H1 (cell line): ENCODE measurements around the gene FBXO45. TPM values are rescaled to one million over a fixed set of nuclear protein-coding genes. Genes with fewer than 3 reads are reported as not detected.

Source experiments
- CTCF ChIA-PET: fragments of 300-600 bp; sonication (Branson Sonifier 250); formaldehyde crosslinking; loops from one replicate; lab custom pipeline; 2021; ENCODE audit not compliant: partially characterized antibody; lab: Charles Lee
- POLR2A ChIA-PET: fragments of 300-600 bp; sonication (Branson Sonifier 250); formaldehyde crosslinking; loops from one replicate; lab custom pipeline; 2021; ENCODE audit warnings: inconsistent platforms; ENCODE audit not compliant: partially characterized antibody; lab: Charles Lee
- DNase-seq, 2 experiments: peaks; one replicate each; pipeline versions ENCODE4 v3.0.0 to v3.0.0-alpha.2; 2010 to 2022; ENCODE audit warnings: low spot score in 2 of 2, low read depth in 1 of 2, mixed read lengths in 1 of 2
- FAIRE-seq: peaks from 2 replicates; lab custom pipeline; 2011; peaks lifted over from hg19 to GRCh38; lab: Jason Lieb, UNC
- H2AFZ ChIP-seq: 2 replicates; pipeline ENCODE4 v1.8.1; 2012; ENCODE audit warnings: low read length, inconsistent platforms
- H2AK5ac ChIP-seq: 2 replicates; pipeline ENCODE4 v1.6.1; 2013; ENCODE audit warnings: low read depth, low read length
- H2BK120ac ChIP-seq: replicated peaks from 2 replicates; pipeline ENCODE3; 2013; ENCODE audit warnings: low read depth, low read length, inconsistent platforms
- H2BK12ac ChIP-seq: 2 replicates; pipeline ENCODE4 v1.6.1; 2013; ENCODE audit warnings: low read depth, low read length
- H2BK15ac ChIP-seq: 2 replicates; pipeline ENCODE4 v1.6.1; 2013; ENCODE audit warnings: low read length
- H2BK20ac ChIP-seq: 2 replicates; pipeline ENCODE4 v1.6.1; 2013; ENCODE audit warnings: low read length
- H2BK5ac ChIP-seq: 2 replicates; pipeline ENCODE4 v1.6.1; 2013; ENCODE audit warnings: low read depth, low read length
- H3K14ac ChIP-seq: 2 replicates; pipeline ENCODE4 v1.6.1; 2013; ENCODE audit warnings: inconsistent platforms; ENCODE audit not compliant: insufficient read length
- H3K18ac ChIP-seq: 2 replicates; pipeline ENCODE4 v1.6.1; 2013; ENCODE audit warnings: low read length; ENCODE audit errors: extremely low read depth
- H3K23ac ChIP-seq: 2 replicates; pipeline ENCODE4 v1.6.1; 2013; ENCODE audit warnings: inconsistent platforms; ENCODE audit not compliant: insufficient read length
- H3K23me2 ChIP-seq: 2 replicates; pipeline ENCODE4 v1.6.1; 2013; ENCODE audit warnings: low read depth, low read length
- H3K27ac ChIP-seq: 2 replicates; pipeline ENCODE4 v1.6.1; 2011; ENCODE audit warnings: low read depth, low read length, inconsistent platforms
- H3K27me3 ChIP-seq, 4 experiments: replicated peaks in 1 of 4; 1 replicate in 1 of 4; 2 replicates in 3 of 4; pipeline versions ENCODE4 v1.6.1 to v1.8.1; 2011 to 2013; ENCODE audit warnings: low read length in 3 of 4, mild to moderate bottlenecking in 3 of 4, inconsistent platforms in 2 of 4, mixed read lengths in 2 of 4, moderate library complexity in 1 of 4; ENCODE audit not compliant: control insufficient read depth in 3 of 4, insufficient read depth in 3 of 4; ENCODE audit errors: extremely low read depth in 1 of 4
- H3K36me3 ChIP-seq, 4 experiments: 2 replicates each; pipeline versions ENCODE4 v1.6.1 to v1.8.1; 2011 to 2013; ENCODE audit warnings: mild to moderate bottlenecking in 4 of 4, low read length in 3 of 4, moderate library complexity in 2 of 4, control low read depth in 1 of 4, inconsistent platforms in 1 of 4; ENCODE audit not compliant: insufficient read depth in 4 of 4, control insufficient read depth in 2 of 4
- H3K4ac ChIP-seq: replicated peaks from 2 replicates; pipeline ENCODE3; 2013; ENCODE audit warnings: low read length, low read depth, mixed read lengths, inconsistent platforms; ENCODE audit not compliant: insufficient read length
- H3K4me1 ChIP-seq, 4 experiments: replicated peaks in 1 of 4; 1 replicate in 1 of 4; 2 replicates in 3 of 4; pipeline versions ENCODE4 v1.6.1 to v1.8.1; 2011 to 2013; ENCODE audit warnings: low read length in 3 of 4, inconsistent platforms in 2 of 4, mixed read lengths in 1 of 4; ENCODE audit not compliant: insufficient read depth in 4 of 4, control insufficient read depth in 3 of 4
- H3K4me2 ChIP-seq, 2 experiments: 2 replicates each; pipeline versions ENCODE4 v1.6.1 to v1.8.1; 2011 to 2013; ENCODE audit warnings: low read depth in 2 of 2, low read length in 2 of 2, control low read depth in 1 of 2, inconsistent platforms in 1 of 2, mild to moderate bottlenecking in 1 of 2; ENCODE audit not compliant: insufficient read depth in 1 of 2
- H3K4me3 ChIP-seq, 4 experiments: fragments of 200-600, 300-600 bp in 1 of 4; sonication (generic), shearing (Covaris generic), sonication (Bioruptor Twin) in 1 of 4; 2 replicates each; pipeline versions ENCODE4 v1.5.1 to v1.8.1; 2011 to 2016; ENCODE audit warnings: low read length in 4 of 4, low read depth in 3 of 4, control low read depth in 2 of 4, inconsistent platforms in 2 of 4, mild to moderate bottlenecking in 2 of 4, mixed read lengths in 1 of 4, moderate library complexity in 1 of 4; ENCODE audit not compliant: insufficient read depth in 2 of 4; ENCODE audit errors: extremely low read depth in 1 of 4
- H3K56ac ChIP-seq: replicated peaks from 2 replicates; pipeline ENCODE3; 2013; ENCODE audit warnings: low read depth, mild to moderate bottlenecking, mixed read lengths, low read length, inconsistent platforms; ENCODE audit not compliant: insufficient read length
- H3K79me1 ChIP-seq: 2 replicates; pipeline ENCODE4 v1.6.1; 2013; ENCODE audit warnings: low read depth, low read length, control low read depth
- H3K79me2 ChIP-seq, 2 experiments: 2 replicates each; pipeline versions ENCODE4 v1.6.1 to v1.8.1; 2012 to 2013; ENCODE audit warnings: low read length in 2 of 2, mild to moderate bottlenecking in 2 of 2, inconsistent platforms in 1 of 2; ENCODE audit not compliant: insufficient read depth in 2 of 2, control insufficient read depth in 1 of 2
- H3K9ac ChIP-seq, 4 experiments: replicated peaks in 1 of 4; 1 replicate in 1 of 4; 2 replicates in 3 of 4; pipeline versions ENCODE4 v1.6.1 to v1.8.1; 2011 to 2013; ENCODE audit warnings: low read depth in 3 of 4, low read length in 3 of 4, control low read depth in 2 of 4, mild to moderate bottlenecking in 2 of 4, moderate library complexity in 2 of 4, inconsistent platforms in 1 of 4; ENCODE audit errors: extremely low read depth in 1 of 4
- H3K9me3 ChIP-seq, 2 experiments: 2 replicates each; pipeline versions ENCODE4 v1.6.1 to v1.8.1; 2012 to 2013; ENCODE audit warnings: mild to moderate bottlenecking in 2 of 2, moderate library complexity in 2 of 2, control low read depth in 1 of 2, inconsistent platforms in 1 of 2, low read depth in 1 of 2, low read length in 1 of 2, mixed read lengths in 1 of 2; ENCODE audit not compliant: insufficient read depth in 2 of 2
- H4K20me1 ChIP-seq, 2 experiments: replicated peaks in 1 of 2; 2 replicates each; pipeline versions ENCODE3 to v1.8.1; 2011 to 2013; ENCODE audit warnings: inconsistent platforms in 2 of 2, low read length in 2 of 2, mild to moderate bottlenecking in 1 of 2; ENCODE audit not compliant: insufficient read depth in 2 of 2, control insufficient read depth in 1 of 2
- H4K5ac ChIP-seq: 2 replicates; pipeline ENCODE4 v1.6.1; 2013; ENCODE audit warnings: low read length, low read depth, mixed read lengths, inconsistent platforms; ENCODE audit not compliant: insufficient read length
- H4K8ac ChIP-seq: 2 replicates; pipeline ENCODE4 v1.8.0; 2013; ENCODE audit warnings: mild to moderate bottlenecking, moderate library complexity, low read length, inconsistent platforms; ENCODE audit not compliant: insufficient read depth; ENCODE audit errors: extremely low read depth
- H4K91ac ChIP-seq: replicated peaks from 2 replicates; pipeline ENCODE3; 2013; ENCODE audit warnings: low read length, mixed read lengths, inconsistent platforms; ENCODE audit not compliant: insufficient read length
- HDAC2 ChIP-seq, 2 experiments: fragments of 300-600 bp in 1 of 2; sonication (generic) in 1 of 2; IDR thresholded peaks; 2 replicates each; pipeline ENCODE4 v1.6.1; 2011 to 2012; ENCODE audit warnings: low read depth in 2 of 2, low read length in 2 of 2, mild to moderate bottlenecking in 2 of 2, moderate library complexity in 2 of 2, borderline replicate concordance in 1 of 2, inconsistent platforms in 1 of 2
- RXRA ChIP-seq: IDR thresholded peaks from 2 replicates; pipeline ENCODE4 v1.6.1; 2011; ENCODE audit warnings: low read depth, mild to moderate bottlenecking, low read length, moderate library complexity; ENCODE audit not compliant: insufficient read depth
- SAP30 ChIP-seq: fragments of 300-600 bp; sonication (generic); IDR thresholded peaks from 2 replicates; pipeline ENCODE4 v1.7.1; 2012; ENCODE audit warnings: low read length, moderate library complexity, mild to moderate bottlenecking, inconsistent platforms; ENCODE audit not compliant: insufficient read depth, insufficient replicate concordance
- SIRT6 ChIP-seq: IDR thresholded peaks from one replicate; pipeline ENCODE4 v1.7.1; 2012; ENCODE audit warnings: low read length, inconsistent platforms
- WGBS, 2 experiments: shearing (Covaris generic) in 1 of 2; methylation state at CpG; one replicate each; pipeline versions ENCODE4 v1.1.6 to v1.1.7; 2013 to 2015; ENCODE audit warnings: low lambda C conversion rate in 2 of 2, mixed read lengths in 2 of 2, inconsistent platforms in 1 of 2, low coverage in 1 of 2, missing lambda C conversion rate in 1 of 2; ENCODE audit not compliant: insufficient replicate concordance in 2 of 2, insufficient coverage in 1 of 2, insufficient read length in 1 of 2; ENCODE audit errors: extremely low coverage in 1 of 2, missing lambda C conversion rate in 1 of 2; 5-methylcytosine and 5-hydroxymethylcytosine counted together
- polyA plus RNA-seq, 7 experiments: library from polyadenylated mRNA; depleted of rRNA in 3 of 7; stranded (reverse) in 5 of 7; unstranded in 2 of 7; fragments of >200 nt in 5 of 7; fragments of 200-250 nt in 2 of 7; gene quantifications; 1 replicate in 5 of 7; 2 replicates in 1 of 7; 4 replicates in 1 of 7; pipeline versions ENCODE4 v1.2.1 to v1.2.3, GENCODE V29; 2011 to 2013; ENCODE audit warnings: missing spikeins in 2 of 7, mixed read lengths in 2 of 7
- total RNA-seq: library from RNA; stranded (reverse); fragmentation: NEBNext Ultra II Directional; extraction: Animal tissue kit (Norgen Biotek cat#: 25700); gene quantifications from 2 replicates; pipeline ENCODE4 v1.2.1, GENCODE V29; 2021

Gene FBXO45
- total and polyA plus RNA-seq, 2 of the 8 experiments (the other 6 are each of a cell fraction or from before 2014, with no cell fraction given): 5.2 to 19.4 TPM

GRCh38 chr3:196617256-196617655, 48.8 kb downstream of the FBXO45 start:
- no peak overlapping the region for H3K27ac ChIP-seq
- no peak for FAIRE-seq
- H4K20me1 ChIP-seq: no peaks in the 10 kb centered on the region
- no peak overlapping the region for H2BK12ac ChIP-seq
- no peaks in the 10 kb centered on the region for H3K27me3 ChIP-seq
- 0 out of 2 replicates have a peak overlapping the region, but pooled peaks have one; percentile 50 for H2AFZ ChIP-seq
- no peak overlapping the region for H2BK20ac ChIP-seq
- no peak overlapping the region for H3K56ac ChIP-seq
- H3K23me2 ChIP-seq: no peaks in the 10 kb centered on the region
- CTCF ChIA-PET: interaction anchor here (0.9 to 1.2 kb wide), 3 partner anchors 36 to 88 kb away, joined by 3 to 4 read pairs (median 3); no protein-coding TSS in a partner anchor
- peak overlapping the region; percentile 65 for H3K4ac ChIP-seq
- no peak overlapping the region for H3K4me3 ChIP-seq
- no peak overlapping the region for H3K9ac ChIP-seq
- H3K4me2 ChIP-seq: no peak overlapping the region
- no peaks in the 10 kb centered on the region for H3K9me3 ChIP-seq
- no peak overlapping the region for H2BK15ac ChIP-seq
- H3K14ac ChIP-seq: no peak overlapping the region
- no peak overlapping the region for H4K5ac ChIP-seq
- no peaks in the 10 kb centered on the region for H3K36me3 ChIP-seq
- H3K79me1 ChIP-seq: no peaks in the 10 kb centered on the region
- no peak for DNase-seq
- no peak overlapping the region for H2AK5ac ChIP-seq
- H3K4me1 ChIP-seq: peaks cover 0 to 5% (median 5%) of the 10 kb centered on the region in 4 experiments; a peak in 4 of 7 replicates
- TF ChIP-seq HDAC2 (IDR thresholded peaks at IDR 0.05; ENCODE audit: borderline replicate concordance in 1 of 2, low read depth in 2 of 2, low read length in 2 of 2) (no peak), SIRT6 (no peak), SAP30 (no peak), RXRA (no peak)
- POLR2A ChIA-PET: interaction anchor here (1.3 kb wide), 1 partner anchor 15 kb away, joined by 4 read pairs; no protein-coding TSS in a partner anchor
- H3K23ac ChIP-seq: no peak overlapping the region
- no peak overlapping the region for H3K18ac ChIP-seq
- no peak overlapping the region for H2BK120ac ChIP-seq
- no peak overlapping the region for H2BK5ac ChIP-seq
- H4K8ac ChIP-seq: no peak overlapping the region
- no peaks in the 10 kb centered on the region for H3K79me2 ChIP-seq
- 87% methylated on average over 5 of the region's 5 CpGs; no CpG with 5 or more reads in 1 of the 2 experiments for WGBS, 2 experiments
- H4K91ac ChIP-seq: no peak overlapping the region
